ENCODE data around the gene UPK3A. TPM values are rescaled to one million over a fixed set of nuclear protein-coding genes. Genes with fewer than 3 reads are reported as not detected.
"Not testable (repeated sequence)": the region's sequence is repeated elsewhere in the genome, so short reads cannot be mapped to it uniquely, and the experiment has no call there.

Gene UPK3A
- total and polyA plus RNA-seq, 12 donors, result 0.17 TPM; not detected in 11

DNA sequence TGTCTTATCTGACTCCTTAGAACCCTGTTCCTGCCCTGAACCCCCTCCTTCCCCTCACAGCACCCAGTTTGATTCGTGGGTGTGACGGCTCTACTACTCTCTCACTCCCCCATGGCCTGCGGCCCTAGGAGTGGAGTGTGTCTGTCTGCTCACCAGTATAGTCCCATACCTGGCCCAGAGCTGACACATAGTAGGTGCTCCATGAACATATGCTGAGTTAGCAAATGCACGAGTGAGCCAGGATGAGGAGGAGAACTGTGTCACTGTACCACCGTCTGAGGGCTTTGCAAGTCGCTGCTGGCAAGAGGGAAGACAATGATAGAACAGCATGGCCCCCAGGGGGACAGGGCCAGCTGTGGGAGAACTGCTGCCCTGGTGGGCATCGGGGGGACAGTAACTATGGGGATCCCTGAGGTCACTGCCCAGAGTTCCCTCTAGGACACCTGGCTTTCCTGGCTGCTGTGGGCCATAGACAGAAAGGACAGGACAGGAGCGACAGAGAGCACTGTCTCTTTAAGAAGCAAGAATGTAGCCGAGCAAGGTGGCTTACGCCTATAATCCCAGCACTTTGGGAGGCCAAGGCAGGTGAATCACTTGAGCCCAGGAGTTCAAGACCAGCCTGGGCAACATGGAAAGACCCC lies 24.9 kb upstream of the UPK3A start:
- TF ChIP-seq POLR2A (IDR thresholded peaks at IDR 0.05), result no peak
- TF ChIP-seq, protein P1, sequence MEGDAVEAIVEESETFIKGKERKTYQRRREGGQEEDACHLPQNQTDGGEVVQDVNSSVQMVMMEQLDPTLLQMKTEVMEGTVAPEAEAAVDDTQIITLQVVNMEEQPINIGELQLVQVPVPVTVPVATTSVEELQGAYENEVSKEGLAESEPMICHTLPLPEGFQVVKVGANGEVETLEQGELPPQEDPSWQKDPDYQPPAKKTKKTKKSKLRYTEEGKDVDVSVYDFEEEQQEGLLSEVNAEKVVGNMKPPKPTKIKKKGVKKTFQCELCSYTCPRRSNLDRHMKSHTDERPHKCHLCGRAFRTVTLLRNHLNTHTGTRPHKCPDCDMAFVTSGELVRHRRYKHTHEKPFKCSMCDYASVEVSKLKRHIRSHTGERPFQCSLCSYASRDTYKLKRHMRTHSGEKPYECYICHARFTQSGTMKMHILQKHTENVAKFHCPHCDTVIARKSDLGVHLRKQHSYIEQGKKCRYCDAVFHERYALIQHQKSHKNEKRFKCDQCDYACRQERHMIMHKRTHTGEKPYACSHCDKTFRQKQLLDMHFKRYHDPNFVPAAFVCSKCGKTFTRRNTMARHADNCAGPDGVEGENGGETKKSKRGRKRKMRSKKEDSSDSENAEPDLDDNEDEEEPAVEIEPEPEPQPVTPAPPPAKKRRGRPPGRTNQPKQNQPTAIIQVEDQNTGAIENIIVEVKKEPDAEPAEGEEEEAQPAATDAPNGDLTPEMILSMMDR (IDR thresholded peaks at IDR 0.05), result no peak
- intact Hi-C loops (cut with DNase I), result loop anchor here (5.0 to 10.0 kb wide), 3 partner anchors 158 to 435 kb away; no protein-coding TSS in a partner anchor

DNA sequence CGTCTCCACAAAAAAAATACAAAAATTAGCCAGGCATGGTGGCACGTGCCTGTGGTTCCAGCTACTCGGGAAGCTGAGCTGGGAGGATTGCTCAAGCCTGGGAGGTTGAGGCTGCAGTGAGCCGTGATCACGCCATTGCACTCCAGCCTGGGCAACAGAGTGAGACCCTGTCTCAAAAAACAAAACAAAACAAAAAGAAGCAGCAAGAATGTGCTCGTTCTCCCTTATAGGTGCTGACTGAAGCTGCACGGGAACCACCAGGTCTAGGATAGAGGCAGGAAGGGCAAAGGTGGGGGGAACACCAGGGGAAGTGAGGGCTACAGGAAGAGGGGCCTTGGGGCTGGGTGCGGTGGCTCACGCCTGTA lies 24.4 kb upstream of the UPK3A start:
- not testable (repeated sequence) for H3K36me3 ChIP-seq (replicated peaks in 1 of 2); H3K27me3 ChIP-seq; DNase-seq; H3K27ac ChIP-seq; H3K9me3 ChIP-seq (replicated peaks in 1 of 3); H3K4me3 ChIP-seq
- intact Hi-C loops (cut with DNase I), result loop anchor here (5.0 to 10.0 kb wide), 3 partner anchors 158 to 436 kb away; no protein-coding TSS in a partner anchor
- H3K4me1 ChIP-seq (replicated peaks in 1 of 2), result peaks cover 0 to 19% of the 10 kb centered on the region in 2 donors
- 80 to 87% (median 82%) methylated on average over 9 of the region's 9 CpGs for WGBS, 4 donors

More for the DNA sequence above, 24.9 kb upstream of the UPK3A start:
- no peaks in the 10 kb centered on the region for H3K9me3 ChIP-seq (replicated peaks in 1 of 3)
- DNase-seq, result no peak
- no peak overlapping the region for H3K27ac ChIP-seq
- H3K4me1 ChIP-seq (replicated peaks in 1 of 2), result peaks cover 0 to 19% of the 10 kb centered on the region in 2 donors
- 67 to 85% (median 78%) methylated on average over 10 of the region's 10 CpGs for WGBS, 4 donors
- H3K36me3 ChIP-seq (replicated peaks in 1 of 2), result no peaks in the 10 kb centered on the region
- H3K4me3 ChIP-seq, result no peak overlapping the region
- H3K27me3 ChIP-seq, result no peaks in the 10 kb centered on the region

DNA sequence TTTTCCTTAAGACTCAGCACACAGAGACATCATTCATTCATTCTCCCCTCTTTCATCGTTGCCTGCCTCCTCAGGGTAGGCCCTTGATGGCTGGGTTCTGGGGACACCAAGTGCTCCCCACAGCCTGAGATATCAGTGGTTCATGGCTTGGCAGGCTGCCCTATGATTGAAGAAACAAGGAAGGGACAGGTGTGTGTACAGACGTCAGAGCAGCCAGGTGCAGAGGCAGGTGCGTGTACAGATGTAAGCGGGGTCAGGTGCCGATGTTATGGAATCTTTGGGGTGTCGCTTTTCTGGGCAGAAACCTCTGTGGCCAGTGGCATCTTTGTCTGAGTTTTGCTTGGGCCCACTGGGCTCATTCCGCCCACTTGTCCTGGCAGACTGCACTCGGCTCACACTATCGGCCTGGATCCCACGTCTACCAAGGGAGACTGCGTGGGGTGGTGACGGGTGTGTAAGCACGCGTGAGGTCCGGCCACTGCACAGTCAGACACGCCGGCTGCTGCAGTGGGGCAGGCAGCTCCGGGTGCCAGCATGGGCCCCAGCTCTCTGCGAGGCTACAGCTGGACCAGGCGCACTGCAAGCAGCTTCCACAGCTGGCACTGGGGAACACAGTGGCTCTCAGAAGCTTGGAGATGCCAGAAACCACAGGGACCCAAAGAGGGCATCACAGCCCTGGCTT lies 23.2 kb upstream of the UPK3A start:
- 88 to 96% (median 95%) methylated on average over 17 to 20 of the region's 20 CpGs for WGBS, 4 donors

DNA sequence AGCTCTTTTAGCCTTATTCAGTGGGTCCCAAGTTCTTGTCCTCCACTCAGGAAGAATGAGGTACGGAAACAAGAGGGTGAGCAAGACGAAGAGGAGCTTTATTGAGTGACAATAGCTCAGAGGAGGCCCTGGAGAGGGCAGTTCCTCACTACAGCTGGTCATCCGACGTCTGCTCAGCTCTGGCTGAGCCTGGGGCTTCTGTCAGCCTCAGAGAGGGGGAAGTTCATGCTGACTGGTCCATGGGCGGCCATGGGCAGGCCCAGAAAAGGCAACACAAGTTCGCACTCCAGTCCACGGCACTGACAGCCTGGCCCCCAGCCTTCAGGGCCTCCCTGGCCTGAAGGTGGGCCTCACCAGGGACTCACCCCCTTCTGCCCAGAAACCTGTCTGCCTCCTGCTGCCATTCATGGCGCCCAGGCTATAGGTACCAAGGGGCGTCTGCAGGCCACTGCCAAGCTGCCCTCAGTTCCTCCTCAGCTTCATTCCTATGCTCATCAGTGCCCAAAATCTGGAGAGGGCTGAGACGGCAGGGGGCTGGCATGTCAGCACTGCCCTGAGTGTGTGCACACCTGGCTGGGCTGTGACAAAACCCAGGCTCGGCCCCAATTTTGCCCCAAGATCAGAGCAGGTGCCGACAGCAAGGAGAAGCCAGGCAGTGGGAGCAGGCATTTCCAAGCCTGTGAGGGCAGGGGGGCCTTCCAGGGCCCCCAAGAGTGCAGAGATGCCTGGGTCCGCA lies 22.4 kb upstream of the UPK3A start:
- intact Hi-C loops (cut with DNase I), result loop anchor here (5.0 to 10.0 kb wide), 3 partner anchors 160 to 438 kb away; no protein-coding TSS in a partner anchor
- 74 to 88% (median 86%) methylated on average over 7 to 13 of the region's 13 CpGs for WGBS, 4 donors
- TF ChIP-seq, protein P1 (IDR thresholded peaks at IDR 0.05), result no peak
- no peak for TF ChIP-seq POLR2A (IDR thresholded peaks at IDR 0.05)
- Histone ChIP-seq H3K4me3 (no peak overlapping the region), H3K4me1 (replicated peaks in 1 of 2) (peaks cover 0 to 19% of the 10 kb centered on the region in 2 donors), H3K9me3 (replicated peaks in 1 of 3) (no peaks in the 10 kb centered on the region), H3K36me3 (replicated peaks in 1 of 2) (no peaks in the 10 kb centered on the region), H3K27me3 (no peaks in the 10 kb centered on the region), H3K27ac (no peak overlapping the region)
- DNase-seq, result no peak

More for the DNA sequence above, 23.2 kb upstream of the UPK3A start:
- H3K27me3 ChIP-seq, result no peaks in the 10 kb centered on the region
- H3K4me3 ChIP-seq, result no peak overlapping the region
- H3K9me3 ChIP-seq (replicated peaks in 1 of 3), result no peaks in the 10 kb centered on the region
- H3K27ac ChIP-seq, result no peak overlapping the region
- peaks cover 0 to 19% of the 10 kb centered on the region in 2 donors for H3K4me1 ChIP-seq (replicated peaks in 1 of 2)
- DNase-seq, result no peak
- no peak for TF ChIP-seq POLR2A (IDR thresholded peaks at IDR 0.05)
- TF ChIP-seq, protein P1 (IDR thresholded peaks at IDR 0.05), result no peak
- intact Hi-C loops (cut with DNase I), result loop anchor here (5.0 to 10.0 kb wide), 3 partner anchors 159 to 437 kb away; no protein-coding TSS in a partner anchor
- no peaks in the 10 kb centered on the region for H3K36me3 ChIP-seq (replicated peaks in 1 of 2)

All from adrenal gland (tissue), 12 donors.